Measurements from ENCODE around the gene C1orf210. TPM values are rescaled to one million over a fixed set of nuclear protein-coding genes. Genes with fewer than 3 reads are reported as not detected.
A peak's percentile ranks its signal among the peaks of the same experiment; 100 is the strongest.

C1orf210 gene
- total RNA-seq, 1 donor = under 0.01 TPM

- DNase-seq (ENCODE audit: low read depth in 2 of 3, low spot score in 2 of 3) = no peak
Observed at GRCh38 chr1:43253876-43254275, 31.5 kb downstream of the C1orf210 start.

- DNase-seq (ENCODE audit: low read depth in 2 of 3, low spot score in 2 of 3) = no peak
Observed at GRCh38 chr1:43253173-43253572, 32.2 kb downstream of the C1orf210 start.

- DNase-seq (ENCODE audit: low read depth in 2 of 3, low spot score in 2 of 3) = no peak
Observed at GRCh38 chr1:43252225-43252624, 33.2 kb downstream of the C1orf210 start.

GRCh38 chr1:43251024-43251423 is 34.4 kb downstream of the C1orf210 start:
- no peak for DNase-seq (ENCODE audit: low read depth in 2 of 3, low spot score in 2 of 3)

- no peak for DNase-seq (ENCODE audit: low read depth in 2 of 3, low spot score in 2 of 3)
Observed at GRCh38 chr1:43250351-43250761, 35.0 kb downstream of the C1orf210 start.

- DNase-seq (ENCODE audit: low read depth in 2 of 3, low spot score in 2 of 3) = no peak
Observed at GRCh38 chr1:43247256-43247921, 38.0 kb downstream of the C1orf210 start.

- DNase-seq (ENCODE audit: low read depth in 2 of 3, low spot score in 2 of 3) = no peak
Observed at GRCh38 chr1:43246466-43247213, 38.7 kb downstream of the C1orf210 start.

GRCh38 chr1:43243299-43243698 is 42.1 kb downstream of the C1orf210 start:
- DNase-seq (ENCODE audit: low read depth in 2 of 3, low spot score in 2 of 3) = no peak

GRCh38 chr1:43241413-43241836 is 44.0 kb downstream of the C1orf210 start:
- no peak for DNase-seq (ENCODE audit: low read depth in 2 of 3, low spot score in 2 of 3)

GRCh38 chr1:43239484-43239883 is 45.9 kb downstream of the C1orf210 start:
- peak in 1 of 3 donors; percentile 68 for DNase-seq (ENCODE audit: low read depth in 2 of 3, low spot score in 2 of 3)

- DNase-seq (ENCODE audit: low read depth in 2 of 3, low spot score in 2 of 3) = no peak
Observed at GRCh38 chr1:43238991-43239469, 46.4 kb downstream of the C1orf210 start.

GRCh38 chr1:43238085-43238484 is 47.3 kb downstream of the C1orf210 start:
- DNase-seq (ENCODE audit: low read depth in 2 of 3, low spot score in 2 of 3) = peak in 2 of 3 donors; percentile 51 to 73

- no peak for DNase-seq (ENCODE audit: low read depth in 2 of 3, low spot score in 2 of 3)
Observed at GRCh38 chr1:43237121-43237520, 48.3 kb downstream of the C1orf210 start.

GRCh38 chr1:43235451-43236121 is 49.8 kb downstream of the C1orf210 start:
- DNase-seq (ENCODE audit: low read depth in 2 of 3, low spot score in 2 of 3) = no peak

- DNase-seq (ENCODE audit: low read depth in 2 of 3, low spot score in 2 of 3) = no peak
Observed at GRCh38 chr1:43235040-43235439, 50.3 kb downstream of the C1orf210 start.

GRCh38 chr1:43234267-43234666 is 51.1 kb downstream of the C1orf210 start:
- DNase-seq (ENCODE audit: low read depth in 2 of 3, low spot score in 2 of 3) = no peak

- no peak for DNase-seq (ENCODE audit: low read depth in 2 of 3, low spot score in 2 of 3)
Observed at GRCh38 chr1:43233631-43234030, 51.8 kb downstream of the C1orf210 start.

GRCh38 chr1:43232482-43232881 is 52.9 kb downstream of the C1orf210 start:
- no peak for DNase-seq (ENCODE audit: low read depth in 2 of 3, low spot score in 2 of 3)

GRCh38 chr1:43232074-43232473 is 53.3 kb downstream of the C1orf210 start:
- no peak for DNase-seq (ENCODE audit: low read depth in 2 of 3, low spot score in 2 of 3)
